RWPE2 (cell line): ENCODE results near the gene NT5C3A.
"Not testable (repeated sequence)": the region's sequence is repeated elsewhere in the genome, so short reads cannot be mapped to it uniquely, and the experiment has no call there.

Source experiments
- ATAC-seq: fragments of 200-7000 bp; cut with Tn5 transposase; 3 replicates; pipeline ENCODE4 v1.9.1; 2021; ENCODE audit warnings: low read depth
- DNase-seq: peaks from one replicate; pipeline ENCODE4 v3.0.0-alpha.2; 2020; ENCODE audit warnings: low spot score
- H3K27ac ChIP-seq: fragments of 450-650 bp; 2 replicates; pipeline ENCODE4 v1.5.1; 2017; ENCODE audit warnings: mild to moderate bottlenecking; ENCODE audit not compliant: poor library complexity, severe bottlenecking
- H3K27me3 ChIP-seq: fragments of 250-450 bp; sonication (Bioruptor Pico); 2 replicates; pipeline ENCODE4 v1.5.1; 2021; ENCODE audit warnings: mild to moderate bottlenecking, moderate library complexity; ENCODE audit not compliant: insufficient read depth, poor library complexity, severe bottlenecking
- H3K36me3 ChIP-seq: fragments of 250-450 bp; sonication (Bioruptor Pico); 2 replicates; pipeline ENCODE4 v1.5.1; 2020; ENCODE audit warnings: low read depth, mild to moderate bottlenecking, moderate library complexity
- H3K4me1 ChIP-seq: fragments of 250-450 bp; sonication (Bioruptor Pico); 2 replicates; pipeline ENCODE4 v1.5.1; 2021; ENCODE audit warnings: mild to moderate bottlenecking, moderate library complexity; ENCODE audit not compliant: insufficient read depth, poor library complexity, severe bottlenecking
- H3K4me3 ChIP-seq: fragments of 250-450 bp; sonication (Bioruptor Pico); 2 replicates; pipeline ENCODE4 v1.5.1; 2021; ENCODE audit warnings: mild to moderate bottlenecking, moderate library complexity; ENCODE audit not compliant: severe bottlenecking
- H3K9me3 ChIP-seq: fragments of 250-450 bp; sonication (Bioruptor Pico); 2 replicates; pipeline ENCODE4 v1.5.1; 2021; ENCODE audit warnings: mild to moderate bottlenecking, moderate library complexity; ENCODE audit not compliant: severe bottlenecking

Gene NT5C3A

DNA sequence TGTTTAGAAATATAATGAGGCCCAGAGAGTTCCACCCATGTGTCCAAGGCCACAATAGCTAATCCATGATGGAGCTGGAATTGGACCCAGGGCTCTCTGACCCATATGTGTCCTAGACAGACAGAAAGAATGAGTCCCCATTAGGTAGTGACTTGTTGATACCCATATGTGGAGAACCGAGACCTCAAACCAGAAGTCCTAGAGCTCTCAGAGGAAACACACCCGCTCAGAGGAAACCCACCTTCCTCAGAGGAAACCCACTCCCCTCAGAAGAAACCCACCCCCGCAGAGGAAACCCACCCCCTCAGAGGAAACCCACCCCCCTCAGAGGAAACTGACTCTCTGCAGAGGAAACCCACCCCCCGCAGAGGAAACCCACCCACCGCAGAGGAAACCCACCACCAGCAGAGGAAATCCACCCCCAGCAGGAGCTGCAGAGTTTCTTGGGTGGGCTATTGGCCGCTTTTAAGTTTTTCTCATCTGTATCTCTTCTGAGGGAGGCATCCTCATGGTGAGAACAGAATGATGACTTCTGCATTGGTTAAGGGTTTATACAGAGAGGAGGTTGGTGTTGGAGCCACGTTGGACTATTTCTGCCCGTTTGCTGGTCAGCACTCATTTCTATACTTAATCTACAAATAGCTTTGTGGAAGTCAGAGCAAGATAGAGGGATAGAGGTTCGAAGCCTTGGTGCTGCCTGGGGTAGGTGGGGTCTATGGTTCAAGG lies 70.4 kb downstream of the NT5C3A start:
- not testable (repeated sequence) for H3K27me3 ChIP-seq, H3K4me1 ChIP-seq, H3K4me3 ChIP-seq, ATAC-seq, H3K9me3 ChIP-seq, H3K27ac ChIP-seq, DNase-seq
- peaks cover 13% of the 10 kb centered on the region for H3K36me3 ChIP-seq

DNA sequence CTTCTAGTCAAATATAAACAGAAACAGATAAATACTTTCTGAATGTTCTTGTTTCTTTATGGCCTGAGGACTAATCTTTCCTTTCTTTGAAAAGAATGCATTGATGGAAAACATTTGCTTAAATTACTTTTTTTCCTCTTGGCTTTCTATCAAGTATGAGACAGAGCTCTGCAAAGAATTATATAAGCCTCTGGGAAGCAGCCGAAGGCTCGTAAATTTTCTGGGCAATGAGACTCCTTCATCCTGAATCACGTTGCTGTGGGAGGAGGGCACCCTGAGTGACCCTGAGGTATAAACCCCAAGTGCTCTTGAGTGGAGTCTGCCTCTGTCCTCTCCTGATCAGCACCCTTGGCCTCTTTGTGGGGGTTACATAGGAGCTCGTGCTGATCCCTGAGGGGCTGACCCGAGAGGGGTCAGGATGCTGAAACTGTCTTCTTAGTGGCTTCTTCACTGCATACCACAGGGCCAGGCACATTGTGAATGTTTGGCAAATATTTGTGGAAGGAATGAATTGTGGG lies 71.4 kb downstream of the NT5C3A start:
- H3K36me3 ChIP-seq = peaks cover 13% of the 10 kb centered on the region
- not testable (repeated sequence) for H3K9me3 ChIP-seq, H3K27me3 ChIP-seq, H3K27ac ChIP-seq, H3K4me1 ChIP-seq, ATAC-seq, DNase-seq, H3K4me3 ChIP-seq

DNA sequence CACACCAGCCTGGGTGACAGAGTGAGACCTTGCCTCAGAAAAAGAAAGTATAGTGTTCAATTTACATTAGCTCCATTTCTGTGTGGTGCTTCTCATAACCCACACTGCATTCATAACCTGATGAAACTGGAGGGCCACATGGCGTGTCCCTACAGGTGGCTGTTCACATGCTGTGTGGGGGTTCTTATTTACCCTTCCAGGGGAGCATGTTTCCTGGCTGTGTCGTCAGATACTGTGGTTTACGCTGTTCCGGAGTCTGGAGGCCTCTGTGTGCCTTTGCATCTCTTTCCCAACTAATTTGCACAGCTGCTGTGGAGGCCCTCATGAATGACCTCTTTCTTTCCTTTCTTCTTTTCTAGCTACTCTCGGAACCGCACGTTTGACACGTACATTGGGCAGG lies 74.4 kb downstream of the NT5C3A start:
- H3K4me1 ChIP-seq, H3K4me3 ChIP-seq, H3K27ac ChIP-seq, H3K27me3 ChIP-seq, H3K9me3 ChIP-seq, DNase-seq: not testable (repeated sequence)
- peaks cover 16% of the 10 kb centered on the region for H3K36me3 ChIP-seq
- peak; percentile 46 for ATAC-seq

DNA sequence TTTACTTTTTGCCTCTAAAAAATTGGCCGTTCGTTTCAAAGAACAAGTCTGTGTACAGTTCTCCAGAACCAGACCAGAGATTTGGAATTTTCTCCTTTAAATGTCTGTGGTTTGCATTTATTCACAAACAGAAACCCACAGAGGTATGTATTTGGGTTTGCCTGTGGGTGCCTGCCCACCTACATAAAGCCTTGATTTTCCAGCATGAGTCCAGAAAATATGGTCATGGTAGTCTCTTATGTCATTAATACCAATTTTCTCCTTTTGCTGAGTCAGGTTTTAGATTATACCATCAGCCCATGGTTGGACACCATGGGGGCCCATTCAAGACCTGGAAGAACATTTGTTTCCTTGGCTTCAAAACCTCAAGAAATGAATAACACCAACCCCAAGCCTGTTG lies 82.7 kb downstream of the NT5C3A start:
- peaks cover 25% of the 10 kb centered on the region for H3K4me1 ChIP-seq
- peaks cover 18% of the 10 kb centered on the region for H3K36me3 ChIP-seq
- not testable (repeated sequence) for H3K27me3 ChIP-seq, H3K4me3 ChIP-seq, DNase-seq, H3K9me3 ChIP-seq, ATAC-seq
- H3K27ac ChIP-seq = peak overlapping the region; percentile 65

DNA sequence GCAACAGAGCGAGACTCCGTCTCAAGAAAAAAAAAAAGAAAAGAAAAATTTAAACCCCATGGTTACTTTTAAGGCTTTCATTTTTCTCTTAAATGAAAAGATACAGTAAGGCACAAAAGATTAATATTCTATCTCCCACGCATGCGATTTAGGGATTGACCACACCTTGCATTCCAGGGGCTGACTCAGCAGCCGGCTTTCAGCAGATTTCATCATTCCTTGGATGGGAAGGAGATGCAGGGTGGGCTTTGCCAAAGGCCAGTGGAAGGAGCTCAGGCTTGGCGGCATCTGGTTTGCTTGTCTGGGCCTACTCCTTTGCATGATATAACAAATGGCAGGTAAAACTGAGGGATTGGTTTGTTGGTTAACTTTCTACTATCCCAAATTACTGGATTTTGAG lies 83.3 kb downstream of the NT5C3A start:
- peak; percentile 73 for ATAC-seq
- H3K27ac ChIP-seq = peak overlapping the region; percentile 65
- H3K36me3 ChIP-seq = peaks cover 15% of the 10 kb centered on the region
- not testable (repeated sequence) for H3K9me3 ChIP-seq, H3K27me3 ChIP-seq, H3K4me3 ChIP-seq
- peaks cover 25% of the 10 kb centered on the region for H3K4me1 ChIP-seq
- peak; percentile 73 for DNase-seq

DNA sequence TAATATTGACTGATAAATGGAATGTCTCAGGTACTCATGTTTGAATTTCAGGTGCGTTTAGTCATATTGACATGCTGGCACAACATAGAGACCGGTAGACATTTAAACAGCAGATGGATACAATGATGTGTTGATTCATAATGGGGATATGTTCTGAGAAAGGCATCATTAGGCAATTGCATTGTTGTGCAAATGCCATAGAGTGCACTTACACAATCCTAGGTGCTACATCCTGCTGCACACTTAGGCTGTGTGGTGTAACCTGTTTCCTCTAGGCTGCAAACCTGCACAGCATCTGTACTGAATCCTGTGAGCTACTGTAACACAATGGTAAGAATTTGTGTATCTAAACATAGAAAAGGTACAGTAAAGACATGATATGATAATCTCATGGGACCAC lies 85.4 kb downstream of the NT5C3A start:
- H3K4me1 ChIP-seq = peaks cover 25% of the 10 kb centered on the region
- ATAC-seq = peak; percentile 89
- not testable (repeated sequence) for DNase-seq, H3K4me3 ChIP-seq, H3K9me3 ChIP-seq, H3K27me3 ChIP-seq
- H3K27ac ChIP-seq = peak overlapping the region; percentile 65
- peaks cover 14% of the 10 kb centered on the region for H3K36me3 ChIP-seq

DNA sequence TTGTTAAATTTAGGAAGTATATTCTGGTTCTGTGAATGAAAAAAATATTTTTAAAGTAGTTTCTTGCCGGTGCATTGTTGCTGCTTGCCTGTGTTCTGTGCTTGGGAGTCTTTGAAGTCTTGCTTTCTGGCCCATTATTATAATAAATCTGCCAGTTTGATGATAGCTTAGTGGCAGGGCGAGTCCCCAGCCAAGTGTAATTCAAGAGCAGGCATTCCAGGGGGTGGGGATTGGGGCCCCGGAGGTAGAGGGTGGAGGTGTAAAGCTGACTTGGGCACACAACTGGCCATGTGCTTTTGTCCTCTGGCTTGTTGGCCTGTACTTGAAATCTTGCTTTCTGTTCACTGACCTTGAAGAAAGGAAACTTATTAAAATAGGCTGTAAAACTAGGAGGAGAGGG lies 90.6 kb downstream of the NT5C3A start:
- H3K4me3 ChIP-seq, DNase-seq, H3K4me1 ChIP-seq, H3K27ac ChIP-seq, H3K27me3 ChIP-seq, H3K9me3 ChIP-seq, H3K36me3 ChIP-seq: not testable (repeated sequence)
- ATAC-seq = peak; percentile 38; the same call in 2 of the 3 replicates

DNA sequence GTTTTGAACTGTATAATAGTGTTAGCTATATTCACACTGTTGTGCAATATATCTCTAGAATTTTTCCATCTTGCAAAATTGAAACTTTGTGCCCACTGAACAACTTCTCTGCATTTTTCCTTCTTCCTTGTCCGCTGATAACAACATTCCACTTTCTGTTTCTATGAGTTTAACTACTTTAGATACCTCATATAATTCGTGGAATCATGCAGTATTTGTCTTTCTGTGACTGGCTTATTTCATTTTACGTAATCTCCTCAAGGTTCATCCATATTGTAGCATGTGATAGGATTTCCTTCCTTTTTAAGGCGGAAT lies 95.4 kb downstream of the NT5C3A start:
- ATAC-seq, H3K27ac ChIP-seq, DNase-seq, H3K36me3 ChIP-seq, H3K27me3 ChIP-seq, H3K4me3 ChIP-seq, H3K4me1 ChIP-seq, H3K9me3 ChIP-seq: not testable (repeated sequence)

DNA sequence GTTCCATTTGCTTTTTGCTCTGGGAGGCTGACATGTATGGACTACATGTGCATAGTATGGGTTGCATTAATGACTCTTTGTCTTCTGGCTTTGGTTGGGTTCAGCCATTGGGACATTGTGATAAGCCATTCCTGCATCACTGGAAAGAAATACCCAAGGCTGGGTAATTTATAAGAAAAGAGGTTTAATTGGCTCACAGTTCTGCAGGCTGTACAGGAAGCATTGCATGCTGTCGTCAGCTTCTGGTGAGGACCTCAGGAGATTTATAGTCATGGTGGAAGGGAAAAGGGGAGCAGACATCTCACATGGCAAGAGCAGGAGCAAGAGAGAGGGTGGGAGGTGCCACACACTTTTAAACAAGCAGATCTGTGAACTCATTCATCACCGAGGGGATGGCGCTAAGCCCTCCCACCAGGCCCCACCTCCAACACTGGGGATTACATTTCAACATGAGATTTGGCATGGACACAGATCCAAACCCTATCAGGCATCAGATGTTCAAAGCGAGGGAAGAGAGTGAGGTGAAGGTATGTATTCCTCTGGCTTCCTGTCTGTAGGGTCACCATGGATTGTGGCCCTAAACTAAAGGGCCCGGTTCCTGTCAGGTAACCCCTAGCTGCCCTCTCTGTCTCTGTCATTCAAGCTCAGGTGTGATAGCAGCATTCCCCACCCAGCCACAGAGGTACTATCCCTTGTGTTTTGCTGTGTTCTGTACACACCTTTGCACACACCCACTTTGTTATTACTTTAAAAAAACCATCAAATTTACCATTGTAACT lies 95.9 kb downstream of the NT5C3A start:
- not testable (repeated sequence) for H3K4me1 ChIP-seq, H3K4me3 ChIP-seq, H3K36me3 ChIP-seq, DNase-seq, H3K27ac ChIP-seq, ATAC-seq, H3K9me3 ChIP-seq, H3K27me3 ChIP-seq
